Measurements from ENCODE around the gene PAX2.

The PAX2 gene

GRCh38 chr10:100741378-100742075 is 3.9 kb upstream of the PAX2 start:
- Mint-ChIP-seq H3K9me3 (no peaks in the 10 kb centered on the region), H3K27ac (no peak overlapping the region), H3K4me3 (no peak overlapping the region), H3K36me3 (ENCODE audit: low read depth) (no peaks in the 10 kb centered on the region), H3K27me3 (peaks cover 95% of the 10 kb centered on the region), H3K4me1 (ENCODE audit: low read depth) (peaks cover 41% of the 10 kb centered on the region)
- no peak for DNase-seq

GRCh38 chr10:100742076-100742771 is 3.2 kb upstream of the PAX2 start:
- Mint-ChIP-seq H3K4me1 (ENCODE audit: low read depth) (peaks cover 44% of the 10 kb centered on the region), H3K9me3 (no peaks in the 10 kb centered on the region), H3K36me3 (ENCODE audit: low read depth) (no peaks in the 10 kb centered on the region), H3K27me3 (peaks cover 95% of the 10 kb centered on the region), H3K4me3 (no peak overlapping the region), H3K27ac (no peak overlapping the region)
- no peak for DNase-seq

DNA sequence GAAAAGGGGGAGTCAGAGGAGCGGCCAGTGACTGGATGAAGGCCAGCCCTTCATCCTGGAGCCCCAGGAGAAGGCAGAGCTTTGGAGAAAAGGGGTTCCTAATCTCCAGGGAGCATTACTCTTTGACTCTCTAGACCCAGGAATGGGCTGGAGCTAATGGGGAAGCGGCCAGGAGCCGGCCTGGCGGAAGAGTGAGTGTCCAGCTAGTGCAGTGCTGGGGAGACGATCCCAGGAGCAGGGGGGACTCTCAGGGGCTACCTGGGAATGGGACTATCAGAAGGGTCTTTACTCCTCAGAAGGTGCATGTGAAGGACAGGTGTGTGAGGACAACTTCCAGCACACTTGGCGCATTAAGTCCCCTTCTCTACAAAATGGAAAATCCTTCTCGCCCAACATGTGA is 2.4 kb upstream of the PAX2 start:
- Mint-ChIP-seq H3K9me3 (no peaks in the 10 kb centered on the region), H3K27ac (no peak overlapping the region), H3K4me1 (ENCODE audit: low read depth) (peaks cover 40% of the 10 kb centered on the region), H3K36me3 (ENCODE audit: low read depth) (no peaks in the 10 kb centered on the region), H3K4me3 (no peak overlapping the region), H3K27me3 (peaks cover 93% of the 10 kb centered on the region)
- no peak for DNase-seq

DNA sequence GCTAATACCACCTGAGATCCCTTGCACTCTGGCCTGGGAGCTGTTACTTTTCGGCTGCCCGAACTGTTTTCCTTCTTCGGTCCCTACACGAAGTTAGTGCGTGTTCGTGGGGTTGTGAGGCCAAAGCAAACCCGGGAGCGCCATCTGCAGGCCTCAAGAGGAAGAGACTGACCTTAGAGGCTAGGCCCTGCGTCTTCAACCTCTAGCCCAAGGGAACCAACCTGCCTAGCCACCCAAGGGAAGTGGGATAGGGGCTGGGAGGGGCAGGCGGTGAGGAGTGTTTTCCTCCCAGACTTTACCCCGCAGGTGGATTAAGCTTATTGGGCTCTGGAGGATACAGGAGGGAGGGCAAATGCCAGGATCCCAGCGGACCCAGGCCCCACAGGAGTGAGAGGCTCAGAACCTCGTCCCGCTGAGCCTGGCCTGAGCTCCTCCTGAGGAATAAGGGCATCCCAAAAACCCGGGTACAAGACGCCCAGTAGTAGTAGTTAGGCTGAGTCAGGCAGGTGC is 1.7 kb upstream of the PAX2 start:
- Mint-ChIP-seq H3K4me3 (no peak overlapping the region), H3K9me3 (no peaks in the 10 kb centered on the region), H3K27me3 (peaks cover 93% of the 10 kb centered on the region), H3K36me3 (ENCODE audit: low read depth) (no peaks in the 10 kb centered on the region), H3K27ac (peak overlapping the region; percentile 50), H3K4me1 (ENCODE audit: low read depth) (peaks cover 37% of the 10 kb centered on the region)
- peak; percentile 67 for DNase-seq

- Mint-ChIP-seq H3K4me3 (peak overlapping the region; percentile 10), H3K4me1 (ENCODE audit: low read depth) (peaks cover 43% of the 10 kb centered on the region)
- no peak for DNase-seq
Measured at GRCh38 chr10:100744136-100744986, 1.0 kb upstream of the PAX2 start.

GRCh38 chr10:100745882-100746783 is 751 bp downstream of the PAX2 start:
- peak overlapping the region; percentile 23 for H3K4me3 Mint-ChIP-seq
- H3K4me1 Mint-ChIP-seq (ENCODE audit: low read depth), result peaks cover 48% of the 10 kb centered on the region
- H3K27me3 Mint-ChIP-seq, result peaks cover 93% of the 10 kb centered on the region
- DNase-seq, result no peak
- no peaks in the 10 kb centered on the region for H3K9me3 Mint-ChIP-seq
- peak overlapping the region; percentile 8 for H3K27ac Mint-ChIP-seq
- H3K36me3 Mint-ChIP-seq (ENCODE audit: low read depth), result no peaks in the 10 kb centered on the region

More at GRCh38 chr10:100744136-100744986, 1.0 kb upstream of the PAX2 start:
- H3K27me3 Mint-ChIP-seq, result peaks cover 93% of the 10 kb centered on the region
- no peaks in the 10 kb centered on the region for H3K9me3 Mint-ChIP-seq
- no peaks in the 10 kb centered on the region for H3K36me3 Mint-ChIP-seq (ENCODE audit: low read depth)
- no peak overlapping the region for H3K27ac Mint-ChIP-seq

GRCh38 chr10:100746784-100747455 is 1.5 kb downstream of the PAX2 start:
- peak overlapping the region; percentile 2 for H3K4me3 Mint-ChIP-seq
- H3K27me3 Mint-ChIP-seq, result peaks cover 93% of the 10 kb centered on the region
- H3K9me3 Mint-ChIP-seq, result no peaks in the 10 kb centered on the region
- H3K27ac Mint-ChIP-seq, result no peak overlapping the region
- H3K36me3 Mint-ChIP-seq (ENCODE audit: low read depth), result no peaks in the 10 kb centered on the region
- no peak for DNase-seq
- peaks cover 48% of the 10 kb centered on the region for H3K4me1 Mint-ChIP-seq (ENCODE audit: low read depth)

- Mint-ChIP-seq H3K36me3 (ENCODE audit: low read depth) (no peaks in the 10 kb centered on the region), H3K4me3 (peak overlapping the region; percentile 10), H3K4me1 (ENCODE audit: low read depth) (peaks cover 48% of the 10 kb centered on the region), H3K27ac (no peak overlapping the region), H3K27me3 (peaks cover 93% of the 10 kb centered on the region), H3K9me3 (no peaks in the 10 kb centered on the region)
- no peak for DNase-seq
Measured at GRCh38 chr10:100747456-100748230, 2.3 kb downstream of the PAX2 start.

DNA sequence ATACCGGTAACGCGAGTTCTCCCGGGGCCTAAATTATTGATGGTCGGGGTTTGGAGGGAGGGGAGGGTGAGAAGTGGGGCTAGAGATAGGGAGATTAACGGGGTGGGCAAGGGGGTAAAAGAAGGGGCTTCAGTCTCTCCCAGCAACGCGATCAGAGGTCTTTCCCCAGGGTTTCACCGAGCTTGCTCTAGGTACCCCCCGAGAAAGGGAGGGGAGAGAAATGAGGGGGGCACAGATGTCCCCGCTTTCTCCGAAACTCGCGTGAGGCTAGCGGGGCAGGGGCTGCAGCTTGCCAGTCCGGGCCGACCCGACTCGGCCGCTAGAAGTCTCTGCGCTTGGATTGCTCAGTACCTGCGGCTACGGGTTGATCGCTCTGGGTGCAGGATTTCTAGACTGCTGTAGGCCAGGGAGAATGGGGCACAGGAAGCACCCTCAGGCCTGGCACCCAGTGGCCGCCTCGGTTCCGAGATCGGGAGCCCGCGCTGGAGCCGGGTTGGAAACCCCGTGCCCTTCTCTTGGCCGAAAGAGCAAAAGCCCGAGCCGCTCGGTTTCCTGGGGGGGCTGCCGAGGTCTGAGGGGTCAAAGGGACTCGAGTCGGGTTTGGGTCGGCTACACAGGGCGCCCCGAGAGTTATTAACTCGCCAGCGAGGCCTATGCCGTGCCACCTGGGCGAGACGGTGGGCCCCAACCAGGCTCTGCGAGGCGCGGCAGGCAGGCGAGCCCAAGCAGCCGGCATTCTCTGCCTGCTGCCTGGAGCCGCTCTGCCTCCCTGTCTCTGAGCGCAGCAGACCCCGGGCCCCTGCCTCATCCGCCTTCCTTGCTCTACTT is 3.1 kb downstream of the PAX2 start:
- H3K27me3 Mint-ChIP-seq, result peaks cover 93% of the 10 kb centered on the region
- H3K9me3 Mint-ChIP-seq, result no peaks in the 10 kb centered on the region
- no peak for DNase-seq
- H3K4me3 Mint-ChIP-seq, result peak overlapping the region; percentile 6
- no peak overlapping the region for H3K27ac Mint-ChIP-seq
- peaks cover 44% of the 10 kb centered on the region for H3K4me1 Mint-ChIP-seq (ENCODE audit: low read depth)
- no peaks in the 10 kb centered on the region for H3K36me3 Mint-ChIP-seq (ENCODE audit: low read depth)

GRCh38 chr10:100749059-100749308 is 3.6 kb downstream of the PAX2 start:
- H3K9me3 Mint-ChIP-seq, result no peaks in the 10 kb centered on the region
- H3K4me3 Mint-ChIP-seq, result no peak overlapping the region
- no peak overlapping the region for H3K27ac Mint-ChIP-seq
- H3K36me3 Mint-ChIP-seq (ENCODE audit: low read depth), result no peaks in the 10 kb centered on the region
- no peak for DNase-seq
- peaks cover 39% of the 10 kb centered on the region for H3K4me1 Mint-ChIP-seq (ENCODE audit: low read depth)
- peaks cover 93% of the 10 kb centered on the region for H3K27me3 Mint-ChIP-seq

- no peak overlapping the region for H3K27ac Mint-ChIP-seq
- H3K4me3 Mint-ChIP-seq, result no peak overlapping the region
- H3K4me1 Mint-ChIP-seq (ENCODE audit: low read depth), result peaks cover 33% of the 10 kb centered on the region
Measured at GRCh38 chr10:100749309-100750217, 4.2 kb downstream of the PAX2 start.

More at GRCh38 chr10:100749309-100750217, 4.2 kb downstream of the PAX2 start:
- Mint-ChIP-seq H3K36me3 (ENCODE audit: low read depth) (no peaks in the 10 kb centered on the region), H3K9me3 (no peaks in the 10 kb centered on the region), H3K27me3 (peaks cover 93% of the 10 kb centered on the region)
- DNase-seq, result no peak

All from activated T-cell treated with anti-CD3 and anti-CD28 coated beads, Interleukin-2, amount 50 U/mL, for 24 hours (primary cell).